EH (cell line): ENCODE measurements around the gene EDDM13.
"Not testable (repeated sequence)": the region's sequence is repeated elsewhere in the genome, so short reads cannot be mapped to it uniquely, and the experiment has no call there.

Experiments
- DNase-seq: peaks from one replicate; pipeline ENCODE4 v3.0.0-alpha.2; 2015; ENCODE audit warnings: low read depth

The EDDM13 gene

DNA sequence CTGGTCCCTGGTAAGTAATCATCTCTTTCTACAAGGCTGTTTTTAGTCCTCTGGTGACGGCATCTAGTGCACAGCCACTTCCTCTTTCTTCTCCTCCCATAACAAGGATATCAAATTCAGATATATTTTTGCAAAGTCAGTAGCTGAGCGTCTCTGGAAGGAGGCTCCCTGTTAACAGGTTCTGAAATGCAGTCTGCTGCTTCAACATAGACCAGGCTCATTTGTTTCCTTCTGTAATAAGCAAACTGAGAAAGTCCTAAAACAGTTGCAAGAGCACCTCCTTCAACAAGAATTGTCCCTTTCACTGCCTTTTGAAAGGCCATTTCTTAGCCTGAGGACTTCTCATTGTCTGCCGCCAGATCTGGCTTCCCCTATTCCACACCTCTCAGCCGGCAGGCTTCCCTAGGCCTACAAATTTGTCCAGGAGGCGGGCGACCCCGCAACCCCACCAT is 49.5 kb downstream of the EDDM13 start:
- DNase-seq = no peak

DNA sequence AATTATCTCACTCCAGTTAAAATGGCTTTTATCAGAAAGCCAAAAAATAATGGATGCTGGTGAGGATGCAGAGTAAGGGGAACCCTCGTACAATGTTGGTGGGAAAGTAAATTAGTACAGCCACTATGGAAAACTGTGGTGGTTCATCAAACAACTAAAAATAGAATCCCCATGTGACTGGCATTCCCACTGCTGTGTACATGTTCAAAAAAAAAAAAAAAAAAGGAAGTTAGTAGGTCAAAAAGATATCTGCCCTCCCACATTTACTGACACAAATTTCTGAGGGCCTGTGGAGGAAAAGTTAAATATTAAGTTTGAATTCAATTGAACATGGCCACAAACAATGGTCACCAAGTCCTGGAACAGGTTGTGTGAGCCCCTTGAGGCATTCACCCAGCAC is 51.9 kb downstream of the EDDM13 start:
- DNase-seq = no peak

DNA sequence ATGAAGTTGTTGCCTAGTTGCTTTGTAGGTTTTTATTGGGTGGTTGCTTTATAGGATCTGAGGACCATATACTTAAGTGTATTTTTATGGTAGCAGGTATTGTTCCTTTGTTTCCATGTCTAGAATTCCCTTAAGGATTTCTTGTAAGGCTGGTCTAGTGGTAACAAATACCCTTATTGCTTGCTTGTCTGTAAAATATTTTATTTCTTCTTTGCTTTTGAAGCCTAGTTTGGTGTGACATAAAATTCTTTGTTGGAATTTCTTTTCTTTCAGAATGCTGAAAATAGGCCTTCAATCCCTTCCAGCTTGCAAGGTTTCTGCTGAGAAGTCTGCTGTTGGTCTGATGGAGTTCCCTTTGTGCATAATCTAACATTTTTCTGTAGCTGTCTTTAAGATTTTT is 60.1 kb downstream of the EDDM13 start:
- no peak for DNase-seq

DNA sequence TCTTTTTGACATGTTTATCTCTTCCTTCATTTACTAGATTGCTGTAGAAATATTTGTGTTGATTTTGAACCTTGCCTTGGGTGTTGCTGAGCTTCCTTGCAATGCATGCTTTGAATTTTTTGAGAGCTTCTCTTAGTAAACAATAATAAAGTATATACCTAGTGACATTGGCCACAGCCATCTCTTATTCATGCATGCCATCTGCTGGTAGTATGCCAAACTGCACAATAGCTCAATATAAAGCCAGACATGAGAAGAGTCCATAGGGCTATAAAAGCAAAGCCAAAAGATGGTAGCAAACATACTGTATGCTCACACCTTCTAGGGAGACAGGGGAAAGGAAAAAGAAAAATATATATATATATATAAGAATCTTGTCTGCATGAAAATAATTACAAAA is 61.0 kb downstream of the EDDM13 start:
- peak; percentile 64 for DNase-seq

DNA sequence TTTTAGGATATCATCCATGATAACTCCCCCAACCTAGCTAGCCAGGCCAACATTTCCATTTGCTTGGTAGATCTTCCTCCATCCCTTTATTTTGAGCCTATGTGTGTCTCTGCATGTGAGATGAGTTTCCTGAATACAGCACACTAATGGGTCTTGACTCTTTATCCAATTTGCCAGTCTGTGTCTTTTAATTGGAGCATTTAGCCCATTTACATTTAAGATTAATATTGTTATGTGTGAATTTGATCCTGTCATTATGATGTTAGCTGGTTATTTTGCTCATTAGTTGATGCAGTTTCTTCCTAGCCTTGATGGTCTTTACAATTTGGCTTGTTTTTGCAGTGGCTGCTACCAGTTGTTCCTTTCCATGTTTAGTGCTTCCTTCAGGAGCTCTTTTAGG is 62.8 kb downstream of the EDDM13 start:
- not testable (repeated sequence) for DNase-seq

DNA sequence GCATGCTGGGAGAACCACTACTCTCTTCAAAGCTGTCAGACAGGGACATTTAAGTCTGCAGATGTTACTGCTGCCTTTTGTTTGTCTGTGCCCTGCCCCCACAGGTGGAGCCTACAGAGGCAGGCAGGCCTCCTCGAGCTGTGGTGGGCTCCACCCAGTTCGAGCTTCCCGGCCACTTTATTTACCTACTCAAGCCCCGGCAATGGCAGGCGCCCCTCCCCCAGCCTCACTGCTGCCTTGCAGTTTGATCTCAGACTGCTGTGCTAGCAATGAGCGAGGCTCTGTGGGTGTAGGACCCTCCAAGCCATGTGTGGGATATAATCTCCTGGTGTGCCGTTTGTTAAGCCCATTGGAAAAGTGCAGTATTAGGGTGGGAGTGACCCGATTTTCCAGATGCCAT is 64.5 kb downstream of the EDDM13 start:
- not testable (repeated sequence) for DNase-seq

DNA sequence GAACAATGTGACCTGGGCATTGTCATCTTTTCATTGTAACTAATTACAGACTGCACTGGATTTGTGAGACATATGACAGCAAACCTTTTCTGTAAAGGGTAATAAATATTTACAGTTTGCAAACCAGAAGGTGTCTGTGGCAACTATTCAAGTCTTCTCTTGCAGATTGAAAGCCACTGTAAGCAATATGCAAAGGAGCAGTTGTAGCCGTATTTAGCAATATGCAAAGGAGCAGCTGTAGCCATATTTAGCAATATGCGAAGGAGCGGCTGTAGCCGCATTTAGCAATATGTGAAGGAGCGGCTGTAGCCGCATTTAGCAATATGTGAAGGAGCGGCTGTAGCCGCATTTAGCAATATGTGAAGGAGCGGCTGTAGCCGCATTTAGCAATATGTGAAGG is 66.5 kb downstream of the EDDM13 start:
- DNase-seq = not testable (repeated sequence)

DNA sequence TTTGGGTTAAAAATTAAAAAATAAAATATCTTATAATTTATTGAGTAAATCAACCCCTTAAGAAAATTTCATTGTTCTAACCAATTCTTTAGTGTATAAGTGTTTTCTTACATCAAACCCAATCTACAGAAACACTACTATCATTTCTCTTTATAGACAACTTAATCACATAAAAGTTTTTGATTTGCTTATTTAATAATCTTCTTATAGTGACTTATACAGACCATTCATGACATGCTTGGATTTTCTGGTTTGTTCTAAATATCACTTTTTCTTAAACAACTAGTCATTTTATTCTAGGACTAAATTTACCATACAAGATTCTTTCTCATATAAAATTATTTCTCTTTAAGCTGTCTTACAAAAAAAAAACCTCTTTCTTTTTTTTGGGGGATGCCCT is 69.4 kb downstream of the EDDM13 start:
- DNase-seq = no peak

DNA sequence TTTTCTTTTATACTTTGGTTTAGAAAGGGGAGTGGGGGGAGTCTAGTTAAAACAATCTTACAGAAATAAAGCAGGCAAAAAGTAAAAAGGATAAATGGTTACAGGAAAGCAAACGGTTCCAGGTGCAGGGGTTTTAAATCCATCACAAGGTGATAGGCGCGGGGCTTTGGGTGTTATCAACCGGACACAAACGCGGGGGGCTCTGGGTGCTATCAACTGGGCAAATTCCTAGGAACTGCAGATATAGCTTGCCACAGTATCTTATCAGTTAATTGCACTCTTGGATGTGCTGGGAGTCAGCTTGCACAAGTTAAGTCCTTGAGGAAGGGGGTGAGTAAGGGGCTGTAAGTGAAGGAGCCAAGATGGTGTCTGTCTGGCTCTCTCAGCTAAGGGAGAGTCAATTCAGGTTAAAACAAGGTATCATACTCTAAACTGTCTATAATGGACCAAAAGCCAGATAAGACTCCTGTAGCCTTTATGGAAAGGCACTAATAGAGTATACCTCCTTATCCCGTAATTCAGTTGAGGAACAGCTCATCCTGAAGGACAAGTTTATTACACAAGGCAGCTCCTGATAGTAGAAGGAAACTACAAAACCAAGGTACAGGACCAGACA is 74.7 kb downstream of the EDDM13 start:
- no peak for DNase-seq

DNA sequence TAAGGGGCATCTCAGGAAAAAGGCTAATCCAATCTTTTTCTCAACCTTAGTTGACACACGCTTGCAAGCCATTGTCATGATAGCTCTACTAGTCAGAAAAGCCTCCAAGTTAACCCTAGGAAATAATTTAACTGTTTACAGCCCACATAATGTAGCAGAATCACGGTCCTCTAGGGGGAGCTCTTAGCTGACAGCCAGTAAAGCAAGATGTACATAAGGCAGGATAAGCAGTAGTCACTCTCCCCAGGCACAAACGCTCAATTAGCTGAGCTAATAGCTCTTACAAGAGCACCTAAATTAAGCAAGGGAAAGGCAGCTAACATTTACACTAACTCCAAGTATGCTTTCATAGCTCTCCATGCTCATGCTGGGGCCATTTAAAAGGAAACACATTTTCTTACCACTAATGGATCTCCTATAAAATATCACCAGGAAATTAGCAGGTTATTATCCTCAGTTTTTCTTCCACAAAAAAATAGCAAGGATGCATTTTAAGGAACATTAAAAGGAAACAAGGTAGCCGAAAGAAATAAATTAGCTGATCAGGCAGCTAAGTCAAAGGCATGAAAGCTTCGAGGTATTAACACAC is 75.8 kb downstream of the EDDM13 start:
- DNase-seq = peak; percentile 12

DNA sequence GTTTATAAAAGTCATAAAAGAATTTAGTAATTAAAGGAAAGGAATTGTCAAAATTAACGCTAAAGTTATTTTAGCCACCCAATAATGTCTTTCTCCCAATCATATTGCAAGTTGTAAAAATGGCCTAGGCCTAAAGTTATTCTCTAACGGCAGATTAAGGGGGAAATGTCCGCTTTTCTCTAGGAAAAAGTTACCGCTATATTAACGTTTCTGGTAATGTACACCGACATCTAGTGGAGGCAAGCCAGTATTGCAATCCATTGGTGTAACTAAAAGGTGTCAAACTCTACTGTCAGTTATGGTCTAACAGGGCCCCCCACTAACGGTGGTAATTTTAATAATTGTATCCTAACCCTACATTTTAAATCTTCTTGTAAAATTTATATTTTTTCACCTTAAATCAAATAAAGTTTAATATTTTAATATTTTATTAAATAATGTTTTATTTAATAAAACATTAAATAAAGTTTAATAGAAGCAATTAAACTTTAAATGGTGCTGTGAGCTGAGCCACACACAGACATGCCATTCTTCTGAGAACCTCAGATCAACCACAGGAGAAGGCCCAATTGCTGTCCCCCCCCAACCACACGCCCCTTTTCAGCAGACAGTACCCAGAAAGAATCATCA is 78.0 kb downstream of the EDDM13 start:
- peak; percentile 49 for DNase-seq

DNA sequence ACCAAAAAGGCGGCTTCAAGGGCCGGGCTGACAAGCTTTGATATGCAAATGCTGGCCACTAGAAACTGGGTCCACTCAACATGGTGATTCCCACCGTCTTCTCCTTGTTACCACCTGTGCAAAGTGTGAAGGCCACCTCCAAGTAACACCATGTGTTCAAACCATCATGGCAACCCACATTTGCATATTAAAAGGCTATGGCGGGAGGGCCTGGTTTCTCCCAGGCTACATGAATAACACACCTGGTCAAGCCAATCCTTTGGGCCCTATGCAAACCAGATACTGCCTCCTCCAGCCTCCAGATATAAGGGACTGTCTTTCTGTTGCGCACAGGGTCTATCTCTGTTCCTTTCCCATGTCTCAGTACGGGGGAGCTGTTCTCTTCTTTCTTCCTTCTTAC is 78.7 kb downstream of the EDDM13 start:
- DNase-seq = no peak

DNA sequence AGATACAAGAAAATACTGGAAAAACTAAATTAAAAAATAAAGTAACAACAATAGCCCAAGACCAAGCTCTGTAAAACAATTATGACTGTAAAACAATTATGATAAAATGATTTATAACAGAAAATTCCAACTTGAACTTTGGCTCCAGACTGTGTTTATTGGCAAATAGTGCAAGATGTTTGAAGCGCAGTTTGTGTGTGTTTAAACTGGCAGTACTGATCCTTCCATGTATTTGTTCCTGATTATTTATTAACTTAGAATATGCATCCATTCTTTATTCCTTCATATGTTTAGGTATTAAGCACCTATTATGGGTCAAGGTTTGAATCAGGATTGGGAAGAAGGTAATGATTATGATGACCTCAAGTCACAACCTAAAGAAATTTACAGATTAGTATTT is 83.0 kb downstream of the EDDM13 start:
- no peak for DNase-seq

DNA sequence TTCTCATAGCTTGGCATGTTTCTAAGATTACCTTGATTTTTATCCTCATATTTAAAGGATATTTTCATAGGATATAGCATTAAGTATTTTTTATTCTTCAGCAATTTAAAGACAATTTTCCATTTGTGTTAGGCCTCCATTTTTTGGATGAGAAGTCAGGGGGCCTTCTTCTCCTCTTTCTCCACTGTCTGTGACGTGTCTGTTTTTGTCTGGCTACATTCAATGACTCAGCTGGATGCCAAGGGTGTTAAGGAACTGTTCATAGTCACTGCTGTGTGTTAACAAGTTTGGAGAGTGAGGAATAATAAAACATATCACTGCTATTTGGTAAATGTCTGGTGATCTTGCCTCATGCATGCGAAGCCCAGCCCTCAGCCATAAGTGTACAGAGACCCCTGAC is 84.4 kb downstream of the EDDM13 start:
- DNase-seq = no peak
